Stimulated activated CD8-positive, alpha-beta memory T cell treated with anti-CD3 and anti-CD28 coated beads, Interleukin-15, amount 100 ng/mL, for 48 hours (primary cell): ENCODE results near the gene PTPRT.
"Not testable (repeated sequence)": the region's sequence is repeated elsewhere in the genome, so short reads cannot be mapped to it uniquely, and the experiment has no call there.

ENCODE experiments used
- DNase-seq, 2 donors: peaks; one replicate each; pipeline ENCODE4 v3.0.0-alpha.2; 2020; ENCODE audit warnings: low read depth in 2 of 2

The PTPRT gene

GRCh38 chr20:42294976-42295375 lies 894.7 kb downstream of the PTPRT start:
- DNase-seq: no peak

GRCh38 chr20:42281801-42282200 lies 907.9 kb downstream of the PTPRT start:
- no peak for DNase-seq

- no peak for DNase-seq
Observed at GRCh38 chr20:42276718-42277602, 912.7 kb downstream of the PTPRT start.

GRCh38 chr20:42274986-42275385 lies 914.7 kb downstream of the PTPRT start:
- DNase-seq: no peak

GRCh38 chr20:42272516-42272915 lies 917.2 kb downstream of the PTPRT start:
- DNase-seq: no peak

- no peak for DNase-seq
Observed at GRCh38 chr20:42270539-42270938, 919.2 kb downstream of the PTPRT start.

- DNase-seq: no peak
Observed at GRCh38 chr20:42267793-42268384, 921.8 kb downstream of the PTPRT start.

GRCh38 chr20:42261766-42262270 lies 927.9 kb downstream of the PTPRT start:
- no peak for DNase-seq

GRCh38 chr20:42260184-42260583 lies 929.5 kb downstream of the PTPRT start:
- DNase-seq: no peak

- DNase-seq: no peak
Observed at GRCh38 chr20:42259389-42259788, 930.3 kb downstream of the PTPRT start.

GRCh38 chr20:42258564-42259302 lies 931.0 kb downstream of the PTPRT start:
- DNase-seq: no peak

- DNase-seq: no peak
Observed at GRCh38 chr20:42255821-42256220, 933.9 kb downstream of the PTPRT start.

GRCh38 chr20:42254673-42255072 lies 935.0 kb downstream of the PTPRT start:
- no peak for DNase-seq

GRCh38 chr20:42252116-42252515 lies 937.6 kb downstream of the PTPRT start:
- DNase-seq: no peak

GRCh38 chr20:42218621-42219374 lies 970.9 kb downstream of the PTPRT start:
- DNase-seq: no peak

- no peak for DNase-seq
Observed at GRCh38 chr20:42214074-42214473, 975.6 kb downstream of the PTPRT start.

- no peak for DNase-seq
Observed at GRCh38 chr20:42212391-42212790, 977.3 kb downstream of the PTPRT start.

GRCh38 chr20:42206557-42206956 lies 983.1 kb downstream of the PTPRT start:
- not testable (repeated sequence) for DNase-seq

GRCh38 chr20:42204109-42204660 lies 985.5 kb downstream of the PTPRT start:
- no peak for DNase-seq

- no peak for DNase-seq
Observed at GRCh38 chr20:42197599-42197998, 992.1 kb downstream of the PTPRT start.

GRCh38 chr20:42193119-42193518 lies 996.6 kb downstream of the PTPRT start:
- DNase-seq: no peak
